RWPE1 (cell line): ENCODE results near the gene TOR2A.

Source experiments
- CTCF ChIA-PET: fragments of 350-600 bp; sonication (Branson Sonifier 250); formaldehyde crosslinking; extraction: SDS; loops from one replicate; lab custom pipeline; 2021; lab: Yijun Ruan, JAX
- POLR2A ChIA-PET: fragments of 400-600 bp; formaldehyde crosslinking; extraction: SDS; loops from one replicate; lab custom pipeline; 2020; ENCODE audit warnings: antibody characterized with exemption; ENCODE audit not compliant: low non-redundant PET; lab: Yijun Ruan, JAX
- DNase-seq: peaks from one replicate; pipeline ENCODE4 v3.0.0; 2012; ENCODE audit warnings: low spot score
- H3K27ac ChIP-seq: fragments of 450-650 bp; 2 replicates; pipeline ENCODE4 v1.5.1; 2017
- TF ChIP-seq, protein P1 (sequence below): fragments of 450-650 bp; conservative IDR thresholded peaks from 2 replicates; pipeline ENCODE4 v1.5.1; 2017; ENCODE audit warnings: low read depth, mild to moderate bottlenecking

Gene TOR2A

DNA sequence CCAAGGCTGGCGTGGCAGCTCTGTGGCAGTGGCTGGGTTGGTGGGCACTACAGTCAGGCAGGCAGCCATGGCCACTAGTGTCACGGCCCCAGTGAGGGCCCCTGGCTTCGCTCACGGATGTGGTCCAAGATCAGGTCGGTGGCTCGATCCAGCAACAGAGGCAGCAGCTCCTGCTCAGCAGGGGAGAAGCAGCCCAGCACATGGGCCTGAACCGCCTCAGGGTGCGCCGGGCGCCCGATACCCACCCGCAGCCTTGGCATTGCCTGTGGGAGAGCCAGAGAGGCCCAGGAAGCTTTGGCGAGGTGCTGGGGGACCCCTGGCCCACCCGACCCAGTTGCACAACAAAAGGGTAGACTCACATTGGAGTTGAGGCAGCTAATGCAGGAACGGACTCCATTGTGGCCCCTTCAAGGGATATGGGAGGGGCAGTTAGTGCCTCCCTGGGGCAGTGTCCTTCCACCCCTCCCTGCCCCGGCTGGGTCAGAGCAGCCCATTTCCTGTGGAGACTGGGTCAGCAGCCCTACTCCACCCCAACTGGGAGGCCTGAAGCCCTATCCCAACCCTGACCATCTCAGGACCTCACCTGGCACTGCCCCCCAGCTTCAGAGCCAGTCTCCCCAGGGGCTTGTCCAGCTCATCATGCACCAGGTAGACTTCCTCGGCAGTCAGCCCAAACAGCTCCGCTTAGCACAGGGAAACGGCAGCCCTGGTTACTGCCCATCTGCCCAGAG lies 20.9 kb downstream of the TOR2A start:
- H3K27ac ChIP-seq = peak overlapping the region; percentile 95
- CTCF ChIA-PET = interaction anchor here (0.6 to 3.1 kb wide), 7 partner anchors 9 to 156 kb away, joined by 3 to 26 read pairs (median 3); partner anchors contain the start of gene TOR2A
- DNase-seq = no peak
- TF ChIP-seq, protein P1, sequence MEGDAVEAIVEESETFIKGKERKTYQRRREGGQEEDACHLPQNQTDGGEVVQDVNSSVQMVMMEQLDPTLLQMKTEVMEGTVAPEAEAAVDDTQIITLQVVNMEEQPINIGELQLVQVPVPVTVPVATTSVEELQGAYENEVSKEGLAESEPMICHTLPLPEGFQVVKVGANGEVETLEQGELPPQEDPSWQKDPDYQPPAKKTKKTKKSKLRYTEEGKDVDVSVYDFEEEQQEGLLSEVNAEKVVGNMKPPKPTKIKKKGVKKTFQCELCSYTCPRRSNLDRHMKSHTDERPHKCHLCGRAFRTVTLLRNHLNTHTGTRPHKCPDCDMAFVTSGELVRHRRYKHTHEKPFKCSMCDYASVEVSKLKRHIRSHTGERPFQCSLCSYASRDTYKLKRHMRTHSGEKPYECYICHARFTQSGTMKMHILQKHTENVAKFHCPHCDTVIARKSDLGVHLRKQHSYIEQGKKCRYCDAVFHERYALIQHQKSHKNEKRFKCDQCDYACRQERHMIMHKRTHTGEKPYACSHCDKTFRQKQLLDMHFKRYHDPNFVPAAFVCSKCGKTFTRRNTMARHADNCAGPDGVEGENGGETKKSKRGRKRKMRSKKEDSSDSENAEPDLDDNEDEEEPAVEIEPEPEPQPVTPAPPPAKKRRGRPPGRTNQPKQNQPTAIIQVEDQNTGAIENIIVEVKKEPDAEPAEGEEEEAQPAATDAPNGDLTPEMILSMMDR = no peak
- POLR2A ChIA-PET = interaction anchor here (0.9 kb wide), 1 partner anchor 17 kb away, joined by 4 read pairs; no protein-coding TSS in a partner anchor

DNA sequence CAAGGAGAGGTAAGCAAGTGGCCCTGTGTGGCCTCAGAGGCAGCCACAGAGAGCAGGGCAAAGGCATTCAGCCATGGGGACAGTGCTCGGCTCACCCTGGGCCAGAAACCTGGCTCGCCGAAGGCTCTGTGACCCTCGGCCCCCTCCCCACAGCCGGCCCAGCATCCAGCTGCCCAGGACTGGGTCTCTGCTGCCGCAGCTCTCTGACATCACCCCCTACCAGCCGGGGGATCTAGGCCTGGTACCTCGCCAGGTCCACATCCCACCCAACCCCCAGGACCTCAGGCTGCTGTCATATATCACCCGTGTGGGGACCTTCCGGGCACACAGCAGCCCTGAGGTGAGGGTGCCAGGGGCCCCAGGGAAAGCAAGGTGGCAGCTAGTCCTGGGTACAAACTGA lies 22.2 kb downstream of the TOR2A start:
- H3K27ac ChIP-seq = peak overlapping the region; percentile 95
- DNase-seq = no peak
- TF ChIP-seq, protein P1 = no peak
- ChIA-PET POLR2A (no interaction called here), CTCF (interaction anchor here (1.3 to 3.4 kb wide), 2 partner anchors 9 to 22 kb away, joined by 3 to 12 read pairs; partner anchors contain the start of gene TOR2A)

DNA sequence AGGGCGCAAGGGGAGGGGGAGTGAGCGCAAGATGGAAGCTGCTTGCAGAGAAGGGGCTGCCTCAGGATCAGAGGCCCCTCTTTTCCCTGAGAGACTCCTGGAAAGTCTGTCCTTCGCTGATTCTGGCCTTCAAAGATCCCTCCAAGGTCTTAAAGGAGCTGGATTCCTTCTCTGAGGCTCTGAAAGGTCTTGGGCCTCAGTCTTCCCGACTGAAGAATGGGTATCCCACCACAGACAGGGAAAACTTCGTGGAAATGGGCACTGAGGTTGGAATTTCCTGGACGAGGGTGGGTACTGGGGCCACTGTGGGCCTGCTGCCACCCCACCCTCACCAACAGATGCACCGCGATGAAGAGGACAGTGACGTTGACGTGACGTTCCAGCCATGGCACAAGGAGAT lies 22.7 kb downstream of the TOR2A start:
- peak overlapping the region; percentile 95; the same call in 1 of the 2 replicates for H3K27ac ChIP-seq
- ChIA-PET POLR2A (no interaction called here), CTCF (interaction anchor here (3.4 kb wide), 1 partner anchor 22 kb away, joined by 12 read pairs; the partner anchor contains the start of gene TOR2A)
- no peak for DNase-seq
- TF ChIP-seq, protein P1 = no peak

DNA sequence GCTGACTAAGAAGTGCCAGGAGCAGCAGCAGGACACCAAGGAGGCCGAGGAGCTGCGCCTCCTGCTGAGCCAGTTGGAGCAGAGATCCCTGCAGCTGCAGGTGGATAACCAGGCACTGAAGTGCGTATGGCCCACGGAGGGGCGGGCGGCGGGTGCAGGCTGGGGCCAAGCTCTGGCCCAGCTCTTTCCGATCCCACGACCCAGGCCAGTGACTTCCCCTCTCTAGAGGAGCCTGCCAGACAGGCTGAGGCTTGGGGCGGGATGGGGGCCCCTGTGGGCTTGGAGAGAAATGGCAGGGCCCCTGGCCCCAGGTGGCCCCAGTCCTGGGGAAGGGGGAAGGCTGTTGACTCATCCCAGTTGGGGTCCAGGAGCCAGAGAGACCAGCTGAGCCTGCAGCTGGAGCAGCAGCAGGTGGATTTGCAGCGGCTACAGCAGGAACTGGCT lies 23.2 kb downstream of the TOR2A start:
- TF ChIP-seq, protein P1 = no peak

DNA sequence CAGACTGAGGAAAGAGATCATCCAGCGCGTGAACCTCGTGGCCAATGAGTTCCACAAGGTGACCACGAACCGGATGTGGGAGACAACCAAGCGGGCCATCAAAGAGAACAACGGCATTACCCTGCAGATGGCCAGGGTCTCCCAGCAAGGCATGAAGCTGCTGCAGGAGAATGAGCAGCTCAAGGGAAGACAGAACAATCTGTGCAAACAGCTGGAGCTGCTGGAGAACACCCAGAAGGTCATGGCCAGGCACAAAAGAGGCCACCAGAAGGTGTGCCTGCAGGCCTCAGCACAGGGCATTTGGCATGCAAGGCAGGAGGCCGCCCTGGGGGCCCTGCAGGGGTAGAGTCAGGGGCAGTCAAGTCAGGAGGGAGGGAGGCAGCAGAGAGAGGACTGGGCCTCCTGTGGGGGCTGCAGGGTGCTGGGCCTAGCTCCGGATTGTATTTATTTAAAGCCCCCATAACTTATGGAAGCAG lies 23.8 kb downstream of the TOR2A start:
- ChIA-PET CTCF (interaction anchor here (0.6 to 3.4 kb wide), 5 partner anchors 24 to 1084 kb away, joined by 3 to 12 read pairs (median 6); partner anchors contain the start of gene TOR2A), POLR2A (interaction anchor here (1.0 kb wide), 1 partner anchor 23 kb away, joined by 3 read pairs; no protein-coding TSS in a partner anchor)
- H3K27ac ChIP-seq = peak overlapping the region; percentile 95
- TF ChIP-seq, protein P1 = no peak
- no peak for DNase-seq

More for the DNA sequence above, 23.2 kb downstream of the TOR2A start:
- no peak for DNase-seq
- peak overlapping the region; percentile 95 for H3K27ac ChIP-seq
- ChIA-PET CTCF (interaction anchor here (0.6 to 3.4 kb wide), 4 partner anchors 23 to 1085 kb away, joined by 4 to 12 read pairs (median 6); partner anchors contain the start of gene TOR2A), POLR2A (interaction anchor here (1.0 kb wide), 1 partner anchor 23 kb away, joined by 3 read pairs; no protein-coding TSS in a partner anchor)

DNA sequence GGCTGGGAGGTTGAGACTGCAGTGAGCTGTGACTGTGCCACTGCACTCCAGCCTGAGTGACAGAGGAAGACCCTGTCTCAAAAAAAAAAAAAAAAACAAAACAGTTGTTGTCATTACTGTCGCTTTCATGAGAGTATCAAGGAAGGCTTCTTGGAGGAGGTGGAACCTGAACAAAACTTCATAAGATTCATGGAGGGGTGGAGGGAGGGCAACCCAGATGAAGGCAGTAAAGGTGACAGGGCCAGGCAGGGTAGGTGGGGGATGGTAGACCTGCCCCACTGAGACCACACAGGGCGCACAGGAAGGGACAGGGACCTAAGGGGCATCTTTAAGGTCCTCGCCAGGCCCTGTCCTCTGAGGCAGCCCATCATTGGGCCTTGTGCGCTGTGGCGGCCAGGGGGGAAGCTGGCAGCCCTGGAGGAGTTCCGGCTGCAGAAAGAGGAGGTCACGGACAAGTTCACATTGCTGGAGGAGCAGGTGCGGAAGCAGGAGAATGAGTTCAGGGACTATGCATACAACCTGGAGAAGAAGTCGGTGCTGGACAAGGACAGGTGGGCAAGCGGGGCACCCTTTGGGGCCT lies 24.8 kb downstream of the TOR2A start:
- ChIA-PET CTCF (interaction anchor here (0.6 to 3.4 kb wide), 2 partner anchors 24 to 91 kb away, joined by 3 to 12 read pairs; partner anchors contain the start of gene TOR2A), POLR2A (no interaction called here)
- DNase-seq = no peak
- TF ChIP-seq, protein P1 = no peak
- H3K27ac ChIP-seq = peak overlapping the region; percentile 95
